GM21528 (cell line): ENCODE data around the gene PGRMC2.

Experiments
- ATAC-seq: cut with Tn5 transposase; IDR thresholded peaks from one replicate; pipeline ENCODE4 v1.9.1; 2021; ENCODE audit warnings: mild to moderate bottlenecking, moderate library complexity; ENCODE audit not compliant: unreplicated experiment, low FRiP score

The PGRMC2 gene

DNA sequence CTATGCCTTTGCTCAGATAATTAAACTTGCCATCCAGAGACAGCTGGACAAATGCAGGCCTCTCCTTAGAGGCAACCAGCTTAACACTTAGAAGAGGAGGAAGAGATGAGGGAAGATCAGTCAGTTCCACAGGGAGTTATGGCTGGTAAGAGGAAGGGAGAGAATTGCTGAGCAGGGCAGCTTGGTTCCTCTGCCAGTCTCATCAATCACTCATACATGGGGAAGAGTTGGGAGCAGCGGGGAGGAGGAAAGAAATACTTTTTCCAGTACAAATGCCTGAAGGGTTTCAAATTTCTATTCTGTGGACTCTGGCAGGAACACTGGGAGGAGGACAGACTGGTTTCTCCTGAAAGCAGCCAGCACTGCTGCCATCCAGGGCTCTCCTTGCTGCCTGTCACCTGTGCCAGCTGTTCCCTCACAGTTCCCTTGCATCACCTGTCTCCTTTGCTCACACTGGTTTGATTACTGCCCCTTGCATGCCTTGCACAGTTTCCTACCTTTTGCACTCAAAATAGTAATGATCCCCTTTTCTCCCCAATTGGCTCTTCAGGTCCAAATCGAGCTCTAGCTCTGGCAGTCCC is 59.5 kb downstream of the PGRMC2 start:
- no peak for ATAC-seq

DNA sequence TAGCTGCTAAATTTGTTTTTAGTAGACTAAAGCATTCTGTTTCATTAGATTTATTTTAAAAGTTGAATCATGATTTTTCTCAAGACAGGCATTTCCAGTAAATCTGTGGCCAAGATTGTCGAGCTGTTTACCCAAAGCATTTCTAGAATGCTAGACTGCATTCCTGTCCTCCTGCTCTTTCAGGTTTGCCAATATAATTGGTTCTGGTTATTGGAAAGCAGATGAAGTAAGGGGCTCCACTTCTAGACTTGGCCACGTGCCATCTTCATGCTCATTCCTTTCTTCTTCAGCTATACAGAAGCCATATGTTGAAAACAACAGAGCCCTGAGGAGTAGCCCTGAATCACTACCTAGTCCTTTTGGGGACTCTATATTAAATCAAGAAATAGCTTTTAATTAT is 62.5 kb downstream of the PGRMC2 start:
- no peak for ATAC-seq

DNA sequence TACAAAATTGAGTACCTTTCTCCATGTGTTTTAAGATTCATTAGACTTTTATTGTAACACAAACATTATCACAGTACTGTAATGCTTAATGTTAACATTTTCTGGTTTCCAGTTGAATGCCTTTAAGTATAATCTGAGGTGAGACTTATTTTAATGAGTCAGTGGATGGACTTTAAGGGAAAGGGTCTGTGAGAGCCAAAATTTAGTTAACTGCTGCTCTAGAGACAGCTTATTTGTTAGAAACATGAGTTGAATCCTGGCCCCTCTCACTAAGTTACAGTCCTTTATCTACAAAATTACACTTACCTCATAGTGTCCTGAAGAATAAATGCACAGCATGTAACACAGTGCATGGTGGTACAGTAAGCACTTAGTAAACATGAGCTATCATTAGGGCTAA is 66.0 kb downstream of the PGRMC2 start:
- ATAC-seq = no peak

DNA sequence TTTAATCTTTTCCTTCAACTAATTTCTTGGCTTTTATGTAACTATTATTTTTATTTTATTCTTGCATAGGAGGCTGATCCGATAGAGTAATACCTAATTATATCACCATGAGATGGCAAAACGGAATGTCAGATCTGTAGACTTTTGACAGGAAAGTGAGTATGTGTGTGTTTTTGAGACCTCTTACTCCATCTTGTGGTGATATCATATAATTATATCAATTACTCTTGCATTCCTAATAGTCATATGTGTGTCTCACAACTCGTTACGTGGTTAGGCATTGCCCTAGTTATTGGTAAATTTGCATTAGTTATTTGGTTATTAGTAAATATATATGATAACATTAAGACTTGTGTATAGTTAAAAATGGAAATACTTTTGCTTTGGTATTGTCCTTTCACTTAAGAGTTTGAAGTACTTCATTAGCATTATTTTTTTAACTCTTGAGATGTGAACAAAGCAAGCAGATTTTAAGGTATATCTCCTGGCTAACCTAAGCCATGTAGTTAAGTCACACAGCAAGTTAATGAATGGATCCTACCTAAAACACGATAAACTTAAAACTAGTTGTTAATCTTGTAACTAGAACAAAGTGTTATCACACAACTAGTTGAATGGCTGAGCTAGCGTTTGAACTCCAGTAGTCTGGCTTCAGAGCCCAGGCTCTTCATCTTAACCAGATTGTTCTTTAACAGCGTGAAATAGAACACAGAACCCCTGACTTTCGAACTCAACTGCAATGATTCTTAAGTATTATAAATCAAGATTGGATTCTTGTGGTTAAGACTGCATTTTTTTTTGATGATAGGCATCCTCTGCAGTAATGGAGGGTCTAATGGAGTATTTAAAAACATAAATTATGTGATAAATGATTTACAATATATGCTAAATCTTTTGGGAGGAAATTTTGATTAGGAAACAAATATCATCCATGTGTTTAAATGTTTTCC is 67.1 kb downstream of the PGRMC2 start:
- peak; percentile 73 for ATAC-seq
